H1 (cell line): ENCODE measurements around the gene LRR1. TPM values are rescaled to one million over a fixed set of nuclear protein-coding genes. Genes with fewer than 3 reads are reported as not detected.

Experiments
- CEBPB ChIP-seq: IDR thresholded peaks from 2 replicates; pipeline ENCODE4 v1.6.1; 2012; ENCODE audit warnings: low read depth, low read length
- CREB1 ChIP-seq: IDR thresholded peaks from 2 replicates; pipeline ENCODE4 v1.6.1; 2012; ENCODE audit warnings: inconsistent platforms
- EZH2 ChIP-seq: fragments of 200-600 bp; sonication (generic); IDR thresholded peaks from 2 replicates; pipeline ENCODE4 v1.7.1; 2012; ENCODE audit warnings: low read depth, mild to moderate bottlenecking, moderate library complexity, low read length, inconsistent platforms; ENCODE audit not compliant: severe bottlenecking
- GABPA ChIP-seq: IDR thresholded peaks from 2 replicates; pipeline ENCODE4 v1.6.1; 2011; ENCODE audit warnings: mild to moderate bottlenecking, low read length, moderate library complexity, borderline replicate concordance; ENCODE audit not compliant: insufficient read depth
- HDAC2 ChIP-seq, 2 experiments: fragments of 300-600 bp in 1 of 2; sonication (generic) in 1 of 2; IDR thresholded peaks; 2 replicates each; pipeline ENCODE4 v1.6.1; 2011 to 2012; ENCODE audit warnings: low read depth in 2 of 2, low read length in 2 of 2, mild to moderate bottlenecking in 2 of 2, moderate library complexity in 2 of 2, borderline replicate concordance in 1 of 2, inconsistent platforms in 1 of 2
- RBBP5 ChIP-seq: IDR thresholded peaks from 2 replicates; pipeline ENCODE4 v1.7.1; 2012; ENCODE audit warnings: low read depth, mild to moderate bottlenecking, inconsistent platforms, low read length, moderate library complexity, borderline replicate concordance
- SIN3A ChIP-seq, 2 experiments: IDR thresholded peaks in 1 of 2; conservative IDR thresholded peaks in 1 of 2; 2 replicates each; pipeline ENCODE4 v1.6.1; 2011 to 2012; ENCODE audit warnings: low read length in 2 of 2, improper control_type of control experiment in 1 of 2, low read depth in 1 of 2, mild to moderate bottlenecking in 1 of 2
- SIX5 ChIP-seq: IDR thresholded peaks from 2 replicates; pipeline ENCODE4 v1.6.1; 2011; ENCODE audit warnings: mild to moderate bottlenecking, low read depth, low read length
- SUZ12 ChIP-seq: fragments of 200-600 bp; sonication (generic); IDR thresholded peaks from 2 replicates; pipeline ENCODE4 v1.6.1; 2012; ENCODE audit warnings: mild to moderate bottlenecking, inconsistent platforms, low read length, moderate library complexity, mixed read lengths
- YY1 ChIP-seq: IDR thresholded peaks from 2 replicates; pipeline ENCODE4 v1.6.1; 2011; ENCODE audit warnings: low read depth, mild to moderate bottlenecking, low read length
- polyA plus RNA-seq, 7 experiments: library from polyadenylated mRNA; depleted of rRNA in 3 of 7; stranded (reverse) in 5 of 7; unstranded in 2 of 7; fragments of >200 nt in 5 of 7; fragments of 200-250 nt in 2 of 7; gene quantifications; 1 replicate in 5 of 7; 2 replicates in 1 of 7; 4 replicates in 1 of 7; pipeline versions ENCODE4 v1.2.1 to v1.2.3, GENCODE V29; 2011 to 2013; ENCODE audit warnings: missing spikeins in 2 of 7, mixed read lengths in 2 of 7
- total RNA-seq: library from RNA; stranded (reverse); fragmentation: NEBNext Ultra II Directional; extraction: Animal tissue kit (Norgen Biotek cat#: 25700); gene quantifications from 2 replicates; pipeline ENCODE4 v1.2.1, GENCODE V29; 2021
- TF ChIP-seq, protein P1 (sequence below): fragments of 300-600 bp; sonication (generic); IDR thresholded peaks from 2 replicates; pipeline ENCODE4 v1.7.1; 2012; ENCODE audit warnings: low read length, moderate library complexity, mild to moderate bottlenecking, inconsistent platforms; ENCODE audit not compliant: insufficient replicate concordance

The LRR1 gene
- total and polyA plus RNA-seq, 2 of the 8 experiments (the other 6 are each of a cell fraction or from before 2014, with no cell fraction given): 30.7 to 37.5 TPM

DNA sequence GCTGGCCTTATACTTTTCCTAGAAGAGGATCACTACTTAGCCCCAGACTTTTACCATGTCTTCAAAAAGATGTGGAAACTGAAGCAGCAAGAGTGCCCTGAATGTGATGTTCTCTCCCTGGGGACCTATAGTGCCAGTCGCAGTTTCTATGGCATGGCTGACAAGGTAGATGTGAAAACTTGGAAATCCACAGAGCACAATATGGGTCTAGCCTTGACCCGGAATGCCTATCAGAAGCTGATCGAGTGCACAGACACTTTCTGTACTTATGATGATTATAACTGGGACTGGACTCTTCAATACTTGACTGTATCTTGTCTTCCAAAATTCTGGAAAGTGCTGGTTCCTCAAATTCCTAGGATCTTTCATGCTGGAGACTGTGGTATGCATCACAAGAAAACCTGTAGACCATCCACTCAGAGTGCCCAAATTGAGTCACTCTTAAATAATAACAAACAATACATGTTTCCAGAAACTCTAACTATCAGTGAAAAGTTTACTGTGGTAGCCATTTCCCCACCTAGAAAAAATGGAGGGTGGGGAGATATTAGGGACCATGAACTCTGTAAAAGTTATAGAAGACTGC, 23.4 kb downstream of the LRR1 start (continued):
- TF ChIP-seq, protein P1, sequence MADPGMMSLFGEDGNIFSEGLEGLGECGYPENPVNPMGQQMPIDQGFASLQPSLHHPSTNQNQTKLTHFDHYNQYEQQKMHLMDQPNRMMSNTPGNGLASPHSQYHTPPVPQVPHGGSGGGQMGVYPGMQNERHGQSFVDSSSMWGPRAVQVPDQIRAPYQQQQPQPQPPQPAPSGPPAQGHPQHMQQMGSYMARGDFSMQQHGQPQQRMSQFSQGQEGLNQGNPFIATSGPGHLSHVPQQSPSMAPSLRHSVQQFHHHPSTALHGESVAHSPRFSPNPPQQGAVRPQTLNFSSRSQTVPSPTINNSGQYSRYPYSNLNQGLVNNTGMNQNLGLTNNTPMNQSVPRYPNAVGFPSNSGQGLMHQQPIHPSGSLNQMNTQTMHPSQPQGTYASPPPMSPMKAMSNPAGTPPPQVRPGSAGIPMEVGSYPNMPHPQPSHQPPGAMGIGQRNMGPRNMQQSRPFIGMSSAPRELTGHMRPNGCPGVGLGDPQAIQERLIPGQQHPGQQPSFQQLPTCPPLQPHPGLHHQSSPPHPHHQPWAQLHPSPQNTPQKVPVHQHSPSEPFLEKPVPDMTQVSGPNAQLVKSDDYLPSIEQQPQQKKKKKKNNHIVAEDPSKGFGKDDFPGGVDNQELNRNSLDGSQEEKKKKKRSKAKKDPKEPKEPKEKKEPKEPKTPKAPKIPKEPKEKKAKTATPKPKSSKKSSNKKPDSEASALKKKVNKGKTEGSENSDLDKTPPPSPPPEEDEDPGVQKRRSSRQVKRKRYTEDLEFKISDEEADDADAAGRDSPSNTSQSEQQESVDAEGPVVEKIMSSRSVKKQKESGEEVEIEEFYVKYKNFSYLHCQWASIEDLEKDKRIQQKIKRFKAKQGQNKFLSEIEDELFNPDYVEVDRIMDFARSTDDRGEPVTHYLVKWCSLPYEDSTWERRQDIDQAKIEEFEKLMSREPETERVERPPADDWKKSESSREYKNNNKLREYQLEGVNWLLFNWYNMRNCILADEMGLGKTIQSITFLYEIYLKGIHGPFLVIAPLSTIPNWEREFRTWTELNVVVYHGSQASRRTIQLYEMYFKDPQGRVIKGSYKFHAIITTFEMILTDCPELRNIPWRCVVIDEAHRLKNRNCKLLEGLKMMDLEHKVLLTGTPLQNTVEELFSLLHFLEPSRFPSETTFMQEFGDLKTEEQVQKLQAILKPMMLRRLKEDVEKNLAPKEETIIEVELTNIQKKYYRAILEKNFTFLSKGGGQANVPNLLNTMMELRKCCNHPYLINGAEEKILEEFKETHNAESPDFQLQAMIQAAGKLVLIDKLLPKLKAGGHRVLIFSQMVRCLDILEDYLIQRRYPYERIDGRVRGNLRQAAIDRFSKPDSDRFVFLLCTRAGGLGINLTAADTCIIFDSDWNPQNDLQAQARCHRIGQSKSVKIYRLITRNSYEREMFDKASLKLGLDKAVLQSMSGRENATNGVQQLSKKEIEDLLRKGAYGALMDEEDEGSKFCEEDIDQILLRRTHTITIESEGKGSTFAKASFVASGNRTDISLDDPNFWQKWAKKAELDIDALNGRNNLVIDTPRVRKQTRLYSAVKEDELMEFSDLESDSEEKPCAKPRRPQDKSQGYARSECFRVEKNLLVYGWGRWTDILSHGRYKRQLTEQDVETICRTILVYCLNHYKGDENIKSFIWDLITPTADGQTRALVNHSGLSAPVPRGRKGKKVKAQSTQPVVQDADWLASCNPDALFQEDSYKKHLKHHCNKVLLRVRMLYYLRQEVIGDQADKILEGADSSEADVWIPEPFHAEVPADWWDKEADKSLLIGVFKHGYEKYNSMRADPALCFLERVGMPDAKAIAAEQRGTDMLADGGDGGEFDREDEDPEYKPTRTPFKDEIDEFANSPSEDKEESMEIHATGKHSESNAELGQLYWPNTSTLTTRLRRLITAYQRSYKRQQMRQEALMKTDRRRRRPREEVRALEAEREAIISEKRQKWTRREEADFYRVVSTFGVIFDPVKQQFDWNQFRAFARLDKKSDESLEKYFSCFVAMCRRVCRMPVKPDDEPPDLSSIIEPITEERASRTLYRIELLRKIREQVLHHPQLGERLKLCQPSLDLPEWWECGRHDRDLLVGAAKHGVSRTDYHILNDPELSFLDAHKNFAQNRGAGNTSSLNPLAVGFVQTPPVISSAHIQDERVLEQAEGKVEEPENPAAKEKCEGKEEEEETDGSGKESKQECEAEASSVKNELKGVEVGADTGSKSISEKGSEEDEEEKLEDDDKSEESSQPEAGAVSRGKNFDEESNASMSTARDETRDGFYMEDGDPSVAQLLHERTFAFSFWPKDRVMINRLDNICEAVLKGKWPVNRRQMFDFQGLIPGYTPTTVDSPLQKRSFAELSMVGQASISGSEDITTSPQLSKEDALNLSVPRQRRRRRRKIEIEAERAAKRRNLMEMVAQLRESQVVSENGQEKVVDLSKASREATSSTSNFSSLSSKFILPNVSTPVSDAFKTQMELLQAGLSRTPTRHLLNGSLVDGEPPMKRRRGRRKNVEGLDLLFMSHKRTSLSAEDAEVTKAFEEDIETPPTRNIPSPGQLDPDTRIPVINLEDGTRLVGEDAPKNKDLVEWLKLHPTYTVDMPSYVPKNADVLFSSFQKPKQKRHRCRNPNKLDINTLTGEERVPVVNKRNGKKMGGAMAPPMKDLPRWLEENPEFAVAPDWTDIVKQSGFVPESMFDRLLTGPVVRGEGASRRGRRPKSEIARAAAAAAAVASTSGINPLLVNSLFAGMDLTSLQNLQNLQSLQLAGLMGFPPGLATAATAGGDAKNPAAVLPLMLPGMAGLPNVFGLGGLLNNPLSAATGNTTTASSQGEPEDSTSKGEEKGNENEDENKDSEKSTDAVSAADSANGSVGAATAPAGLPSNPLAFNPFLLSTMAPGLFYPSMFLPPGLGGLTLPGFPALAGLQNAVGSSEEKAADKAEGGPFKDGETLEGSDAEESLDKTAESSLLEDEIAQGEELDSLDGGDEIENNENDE: no peak
- TF ChIP-seq RBBP5 (no peak), CEBPB (no peak), CREB1 (no peak), SUZ12 (no peak), SIX5 (no peak), GABPA (no peak), YY1 (no peak), SIN3A (conservative IDR thresholded peaks at IDR 0.05 in 1 of 2, IDR thresholded peaks at IDR 0.05 in 1 of 2; ENCODE audit: low read depth in 1 of 2, low read length in 2 of 2) (no peak), EZH2 (no peak), HDAC2 (IDR thresholded peaks at IDR 0.05; ENCODE audit: borderline replicate concordance in 1 of 2, low read depth in 2 of 2, low read length in 2 of 2) (no peak)
